Measurements from ENCODE around the gene CDKN2D.

Gene CDKN2D

DNA sequence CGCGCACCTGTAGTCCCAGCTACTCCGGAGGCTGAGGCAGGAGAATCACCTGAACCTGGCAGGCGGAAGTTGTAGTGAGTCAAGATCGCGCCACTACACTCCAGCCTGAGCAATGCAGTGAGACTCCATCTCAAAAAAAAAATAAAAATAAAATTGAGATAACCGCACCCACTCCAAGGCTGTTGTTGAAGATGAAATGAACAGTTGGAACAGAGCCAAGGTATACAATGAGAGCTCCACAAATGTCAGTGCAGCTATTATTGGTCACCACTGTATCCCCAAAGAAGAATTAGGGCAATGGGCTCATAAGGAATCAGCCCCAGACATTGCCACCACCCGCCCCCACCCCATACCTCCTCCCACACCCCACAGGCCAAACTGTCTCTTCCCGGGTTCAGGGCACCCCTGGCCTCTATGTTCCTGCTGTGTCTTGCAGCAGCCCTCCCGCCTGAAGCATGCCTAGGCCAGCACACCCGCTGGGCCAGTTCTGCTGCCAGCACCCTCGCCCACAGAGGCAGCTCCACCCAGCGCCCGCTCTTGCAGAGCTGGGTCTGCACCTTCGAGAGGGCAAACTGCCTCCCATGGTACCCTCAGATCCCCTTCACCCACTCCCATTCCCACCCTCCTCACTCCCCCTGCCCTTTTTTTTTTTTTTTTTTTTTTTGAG, 48.0 kb downstream of the CDKN2D start:
- no peak for DNase-seq (ENCODE audit: low read depth)

DNA sequence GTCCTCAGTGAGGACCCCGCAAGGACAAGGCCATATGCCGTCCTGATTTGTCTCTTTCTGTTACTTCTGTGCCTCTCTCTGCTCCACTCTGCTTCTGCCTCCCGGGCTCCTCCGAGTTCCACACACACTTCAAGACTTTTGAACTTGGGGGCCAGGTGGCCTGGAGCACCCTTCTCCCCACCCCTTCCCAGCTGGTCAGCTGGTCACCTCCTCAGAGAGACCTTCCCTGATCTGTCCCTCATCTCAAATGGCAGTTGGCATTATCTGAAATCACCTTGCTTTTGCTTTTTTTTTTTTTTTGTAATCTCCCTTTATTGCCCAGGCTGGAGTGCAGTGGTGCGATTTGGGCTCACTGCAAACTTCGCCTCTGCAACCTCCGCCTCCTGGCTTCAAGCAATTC, 49.4 kb downstream of the CDKN2D start:
- no peak for DNase-seq (ENCODE audit: low read depth)

DNA sequence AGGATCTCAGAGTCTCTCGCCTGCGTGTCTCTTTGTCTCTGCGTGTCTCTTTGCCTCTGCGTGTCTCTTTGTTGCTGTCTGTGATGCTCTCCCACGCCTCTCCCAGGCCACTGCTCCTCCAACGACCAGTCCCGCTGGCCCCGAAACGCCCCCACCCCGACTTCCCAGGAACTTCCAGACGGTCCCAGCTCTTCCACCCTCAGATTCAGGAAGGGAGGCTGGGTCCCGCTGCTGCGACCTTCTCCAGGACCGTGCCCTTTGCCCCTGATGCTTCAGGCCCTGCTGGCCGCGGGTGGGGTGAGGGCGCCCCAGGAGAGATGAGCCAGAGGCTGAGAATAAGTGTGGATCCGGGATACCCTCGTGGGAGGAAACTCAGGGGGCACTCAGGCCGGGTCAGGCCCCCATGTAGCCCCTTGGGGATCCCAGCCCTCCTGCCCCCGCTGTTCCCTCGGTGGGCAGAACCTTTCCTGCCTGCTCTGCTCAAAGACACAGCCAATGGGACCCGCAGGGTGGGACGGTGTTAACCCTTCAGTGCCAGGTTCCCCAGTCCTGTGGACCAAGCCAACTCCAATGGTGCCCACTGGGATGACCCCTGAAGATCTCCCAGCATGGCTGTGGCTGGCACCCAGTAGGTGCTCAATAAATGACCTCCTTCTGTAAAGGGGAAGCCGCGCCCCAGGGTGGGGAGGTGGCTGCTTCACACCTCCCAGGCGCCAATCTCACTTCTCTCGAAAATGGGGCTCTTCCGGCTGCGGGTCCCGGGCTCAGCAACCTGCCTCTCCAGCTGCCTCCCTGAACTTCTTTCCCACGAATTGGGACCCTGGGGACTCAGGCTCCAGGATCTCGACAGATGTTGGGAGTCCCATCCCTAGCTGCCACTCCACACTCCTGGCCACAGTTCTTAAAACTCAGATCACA, 50.1 kb downstream of the CDKN2D start:
- no peak for DNase-seq (ENCODE audit: low read depth)

DNA sequence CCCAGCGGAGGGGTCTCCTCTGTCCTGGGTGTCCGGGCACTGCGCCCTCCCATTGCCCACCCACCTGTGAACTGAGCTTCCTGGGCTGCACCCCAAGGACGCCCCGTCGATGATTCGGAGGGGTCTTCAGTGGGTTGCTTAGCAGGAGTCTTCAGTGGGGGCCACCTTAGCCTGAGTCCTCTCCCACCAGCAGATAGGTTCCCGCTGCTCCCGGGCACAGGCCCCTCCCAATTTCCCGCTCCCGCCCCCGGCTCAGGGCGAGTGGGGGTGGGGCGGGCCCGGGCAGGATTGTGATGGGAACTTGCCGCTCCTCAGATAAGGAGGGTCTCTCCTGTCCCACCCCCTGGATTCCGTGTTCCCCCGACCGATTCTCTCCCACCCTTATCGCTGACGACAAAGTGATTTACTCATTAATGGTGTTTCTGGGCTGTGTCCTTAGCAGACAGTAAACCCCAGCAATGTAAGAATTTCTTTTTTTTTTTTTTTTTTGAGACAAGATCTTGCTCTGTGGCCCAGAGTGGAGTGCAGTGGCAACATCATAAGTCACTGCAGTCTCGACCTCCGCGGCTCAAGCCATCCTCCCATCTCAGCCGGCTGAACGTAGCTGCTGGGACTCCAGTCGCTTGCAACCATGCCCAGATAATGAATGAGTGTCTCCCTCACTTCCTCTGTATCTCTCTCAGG, 50.9 kb downstream of the CDKN2D start:
- DNase-seq (ENCODE audit: low read depth): peak; percentile 19

DNA sequence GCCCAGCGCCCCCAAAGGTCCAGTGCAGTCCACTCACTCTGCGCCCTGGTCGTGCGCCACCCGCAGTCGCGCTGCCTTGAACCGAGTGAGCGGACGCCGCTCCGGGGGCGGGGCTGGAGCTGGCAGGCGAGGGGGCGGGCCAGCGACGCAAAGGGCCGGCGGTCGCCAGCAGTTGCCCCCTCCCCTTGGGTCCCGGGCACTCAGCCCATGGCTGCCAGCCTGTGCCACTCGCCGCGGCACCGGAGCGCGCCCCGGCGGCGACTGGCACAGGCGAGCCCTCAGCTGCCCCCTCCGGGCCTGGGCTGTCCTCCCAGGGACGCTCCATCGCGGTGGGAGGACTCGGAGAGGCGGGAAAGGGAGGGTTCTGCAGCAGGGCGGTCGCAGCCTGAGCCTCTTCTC, 51.4 kb downstream of the CDKN2D start, which contains the start of gene S1PR5:
Gene S1PR5 (minus strand): TSS at position 87 of the 399 bp plus-strand sequence. CDS start 2,436 bp downstream, outside the sequence.
- DNase-seq (ENCODE audit: low read depth): no peak

DNA sequence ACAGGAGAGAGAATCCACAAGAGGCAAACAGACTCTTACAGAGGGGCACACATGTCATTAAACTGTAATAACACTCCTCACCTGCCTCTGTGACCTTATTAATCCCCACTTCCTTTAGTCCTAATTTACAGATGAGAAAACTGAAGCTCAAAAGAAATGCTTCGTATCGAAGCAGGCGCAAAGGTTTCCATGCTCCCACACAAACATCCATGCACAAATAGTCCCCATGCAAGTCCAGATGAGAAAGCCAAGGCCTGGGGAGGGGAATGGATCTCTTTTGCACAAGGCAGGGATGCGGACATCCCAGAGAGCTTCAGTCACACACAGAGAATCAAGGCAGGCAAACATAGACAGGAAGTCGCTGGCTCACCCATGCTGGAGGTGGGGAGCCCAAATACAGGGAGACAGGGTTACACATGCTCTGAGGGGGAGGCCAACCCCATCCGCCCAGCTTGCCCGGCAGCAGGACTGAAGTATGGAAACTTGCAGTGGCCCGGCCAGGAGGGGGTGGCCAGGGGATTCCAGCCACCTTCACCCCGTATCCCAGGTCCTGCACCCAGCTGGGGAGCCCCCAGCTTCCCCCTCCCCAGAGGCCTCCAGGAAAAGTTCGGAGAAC, 52.0 kb downstream of the CDKN2D start:
- DNase-seq (ENCODE audit: low read depth): no peak

Measured in iris pigment epithelial cell (primary cell).